ENCODE results near the gene FPR1. TPM values are rescaled to one million over a fixed set of nuclear protein-coding genes. Genes with fewer than 3 reads are reported as not detected.
"Not testable (repeated sequence)": the region's sequence is repeated elsewhere in the genome, so short reads cannot be mapped to it uniquely, and the experiment has no call there.

The FPR1 gene
- total RNA-seq, 1 experiment from 2014 or later, result not detected

- Histone ChIP-seq H3K27ac (no peak overlapping the region), H3K36me3 (no peaks in the 10 kb centered on the region), H3K4me1 (replicated peaks) (no peaks in the 10 kb centered on the region), H3K9me3 (replicated peaks) (no peaks in the 10 kb centered on the region; the same call in 1 of the 2 replicates), H3K27me3 (replicated peaks) (no peaks in the 10 kb centered on the region), H3K4me3 (no peak overlapping the region)
- no peak for DNase-seq (ENCODE audit: low read depth in 1 of 2, low spot score in 2 of 2)
Observed at GRCh38 chr19:51786646-51787494, 35.2 kb upstream of the FPR1 start.

- no peak overlapping the region for H3K4me3 ChIP-seq
- H3K9me3 ChIP-seq (replicated peaks), result no peaks in the 10 kb centered on the region; the same call in 1 of the 2 replicates
- no peaks in the 10 kb centered on the region for H3K27me3 ChIP-seq (replicated peaks)
- DNase-seq (ENCODE audit: low read depth in 1 of 2, low spot score in 2 of 2), result no peak
- no peak overlapping the region for H3K27ac ChIP-seq
- H3K36me3 ChIP-seq, result no peaks in the 10 kb centered on the region
- no peaks in the 10 kb centered on the region for H3K4me1 ChIP-seq (replicated peaks)
Observed at GRCh38 chr19:51784922-51785690, 33.4 kb upstream of the FPR1 start.

- no peaks in the 10 kb centered on the region for H3K27me3 ChIP-seq (replicated peaks)
- H3K4me1 ChIP-seq (replicated peaks), result no peaks in the 10 kb centered on the region
- no peak for DNase-seq (ENCODE audit: low read depth in 1 of 2, low spot score in 2 of 2)
- H3K9me3 ChIP-seq (replicated peaks), result no peaks in the 10 kb centered on the region; the same call in 1 of the 2 replicates
- H3K4me3 ChIP-seq, result no peak overlapping the region
- no peaks in the 10 kb centered on the region for H3K36me3 ChIP-seq
- H3K27ac ChIP-seq, result no peak overlapping the region
Observed at GRCh38 chr19:51784109-51784785, 32.6 kb upstream of the FPR1 start.

GRCh38 chr19:51783372-51783771, 31.7 kb upstream of the FPR1 start:
- Histone ChIP-seq H3K27me3 (replicated peaks) (no peaks in the 10 kb centered on the region), H3K4me3 (no peak overlapping the region), H3K36me3 (no peaks in the 10 kb centered on the region), H3K27ac (no peak overlapping the region), H3K9me3 (replicated peaks) (no peaks in the 10 kb centered on the region; the same call in 1 of the 2 replicates), H3K4me1 (replicated peaks) (no peaks in the 10 kb centered on the region)
- no peak for DNase-seq (ENCODE audit: low read depth in 1 of 2, low spot score in 2 of 2)

- no peak overlapping the region for H3K27ac ChIP-seq
- no peaks in the 10 kb centered on the region for H3K36me3 ChIP-seq
- H3K4me3 ChIP-seq, result no peak overlapping the region
- H3K9me3 ChIP-seq (replicated peaks), result no peaks in the 10 kb centered on the region; the same call in 1 of the 2 replicates
- no peaks in the 10 kb centered on the region for H3K4me1 ChIP-seq (replicated peaks)
- no peak for DNase-seq (ENCODE audit: low read depth in 1 of 2, low spot score in 2 of 2)
- no peaks in the 10 kb centered on the region for H3K27me3 ChIP-seq (replicated peaks)
Observed at GRCh38 chr19:51781999-51782398, 30.3 kb upstream of the FPR1 start.

- Histone ChIP-seq H3K4me1 (replicated peaks) (no peaks in the 10 kb centered on the region), H3K27ac (no peak overlapping the region), H3K27me3 (replicated peaks) (no peaks in the 10 kb centered on the region), H3K9me3 (replicated peaks) (no peaks in the 10 kb centered on the region), H3K36me3 (no peaks in the 10 kb centered on the region), H3K4me3 (no peak overlapping the region)
- DNase-seq (ENCODE audit: low read depth in 1 of 2, low spot score in 2 of 2), result no peak
Observed at GRCh38 chr19:51780270-51780669, 28.6 kb upstream of the FPR1 start.

GRCh38 chr19:51779703-51780102, 28.0 kb upstream of the FPR1 start:
- DNase-seq (ENCODE audit: low read depth in 1 of 2, low spot score in 2 of 2), result no peak
- H3K4me1 ChIP-seq (replicated peaks), result no peaks in the 10 kb centered on the region
- H3K4me3 ChIP-seq, result no peak overlapping the region
- H3K27me3 ChIP-seq (replicated peaks), result no peaks in the 10 kb centered on the region
- H3K27ac ChIP-seq, result no peak overlapping the region
- no peaks in the 10 kb centered on the region for H3K36me3 ChIP-seq
- H3K9me3 ChIP-seq (replicated peaks), result no peaks in the 10 kb centered on the region

DNA sequence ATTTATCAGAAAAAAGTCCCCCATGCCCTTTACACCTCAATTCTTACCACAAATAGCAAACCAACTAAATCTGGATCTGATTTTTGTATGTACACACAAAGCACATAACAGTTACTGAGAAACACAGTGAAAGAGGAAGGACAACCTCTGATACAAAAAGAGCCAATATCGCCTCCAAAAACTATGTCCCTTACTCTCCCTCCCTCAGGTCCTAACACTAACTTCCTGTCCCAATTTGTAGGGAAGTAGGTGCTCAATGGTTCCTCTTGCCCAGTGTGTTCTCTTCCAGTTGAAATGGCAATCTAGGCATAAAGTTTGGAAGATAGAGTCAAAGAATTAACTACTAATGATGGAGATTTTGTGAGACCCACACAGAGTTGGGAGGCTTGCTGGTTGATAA, 27.5 kb upstream of the FPR1 start:
- DNase-seq (ENCODE audit: low read depth in 1 of 2, low spot score in 2 of 2), result no peak
- H3K27ac ChIP-seq, result no peak overlapping the region
- H3K4me1 ChIP-seq (replicated peaks), result no peaks in the 10 kb centered on the region
- no peaks in the 10 kb centered on the region for H3K9me3 ChIP-seq (replicated peaks)
- H3K36me3 ChIP-seq, result no peaks in the 10 kb centered on the region
- no peak overlapping the region for H3K4me3 ChIP-seq
- H3K27me3 ChIP-seq (replicated peaks), result no peaks in the 10 kb centered on the region

DNA sequence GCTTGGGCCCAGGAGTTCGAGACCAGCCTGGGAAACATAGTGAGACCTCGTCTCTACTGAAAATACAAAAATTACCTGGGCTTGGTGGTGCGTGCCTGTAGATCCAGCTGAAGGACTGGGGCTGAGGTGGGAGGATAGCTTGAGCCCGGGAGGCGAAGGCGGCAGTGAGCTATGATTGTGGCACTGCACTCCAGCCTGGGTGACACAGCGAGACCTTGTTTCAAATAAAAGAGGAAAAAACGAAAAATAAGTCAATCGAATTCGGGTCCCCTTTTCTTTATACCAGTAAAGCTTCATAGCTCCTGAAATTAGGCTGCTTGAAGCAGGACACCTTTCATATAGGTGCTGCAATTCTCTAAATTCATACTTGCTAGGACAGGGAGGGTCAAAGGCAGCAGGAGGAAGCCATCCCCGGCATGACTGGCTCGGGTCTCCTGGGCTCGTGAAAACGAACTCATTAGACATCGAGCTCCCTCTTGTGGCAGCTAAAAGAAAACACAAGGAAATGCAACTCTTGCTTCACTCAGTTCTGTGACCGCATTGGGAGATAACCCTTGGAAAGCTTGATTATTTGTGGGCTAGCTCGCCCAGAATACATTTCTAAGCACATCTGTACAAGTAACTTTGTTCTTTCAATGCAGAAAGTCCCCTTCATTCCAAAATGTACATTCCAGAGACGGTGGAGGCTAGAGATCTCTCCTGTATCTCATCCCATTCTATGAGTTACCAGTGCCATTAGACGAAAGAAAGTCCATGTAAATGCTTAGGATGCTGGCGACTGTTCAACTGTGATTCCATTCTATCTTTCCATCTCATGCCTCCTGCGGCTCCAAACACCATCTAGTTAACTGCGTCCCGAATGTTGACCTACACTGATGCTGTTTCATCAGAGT, 26.1 kb upstream of the FPR1 start:
- DNase-seq (ENCODE audit: low read depth in 1 of 2, low spot score in 2 of 2), result peak in 1 of 2 experiments; percentile 31
- H3K4me3 ChIP-seq, result no peak overlapping the region
- no peaks in the 10 kb centered on the region for H3K27me3 ChIP-seq (replicated peaks)
- H3K4me1 ChIP-seq (replicated peaks), result no peaks in the 10 kb centered on the region
- H3K27ac ChIP-seq, result no peak overlapping the region
- H3K9me3 ChIP-seq (replicated peaks), result no peaks in the 10 kb centered on the region
- H3K36me3 ChIP-seq, result no peaks in the 10 kb centered on the region

- not testable (repeated sequence) for DNase-seq (ENCODE audit: low read depth in 1 of 2, low spot score in 2 of 2); H3K27me3 ChIP-seq (replicated peaks); H3K27ac ChIP-seq
Observed at GRCh38 chr19:51776561-51776960, 24.9 kb upstream of the FPR1 start.

GRCh38 chr19:51772977-51773376, 21.3 kb upstream of the FPR1 start:
- Histone ChIP-seq H3K4me3 (no peak overlapping the region), H3K9me3 (replicated peaks) (no peaks in the 10 kb centered on the region), H3K36me3 (no peaks in the 10 kb centered on the region), H3K27me3 (replicated peaks) (no peaks in the 10 kb centered on the region), H3K4me1 (replicated peaks) (no peaks in the 10 kb centered on the region), H3K27ac (no peak overlapping the region)
- DNase-seq (ENCODE audit: low read depth in 1 of 2, low spot score in 2 of 2), result no peak

More at GRCh38 chr19:51776561-51776960, 24.9 kb upstream of the FPR1 start:
- H3K4me1 ChIP-seq (replicated peaks); H3K36me3 ChIP-seq; H3K9me3 ChIP-seq (replicated peaks); H3K4me3 ChIP-seq: not testable (repeated sequence)

GRCh38 chr19:51771376-51772130, 19.9 kb upstream of the FPR1 start:
- H3K4me1 ChIP-seq (replicated peaks), result no peaks in the 10 kb centered on the region
- no peak overlapping the region for H3K27ac ChIP-seq
- H3K27me3 ChIP-seq (replicated peaks), result no peaks in the 10 kb centered on the region
- no peaks in the 10 kb centered on the region for H3K36me3 ChIP-seq
- H3K9me3 ChIP-seq (replicated peaks), result no peaks in the 10 kb centered on the region
- H3K4me3 ChIP-seq, result no peak overlapping the region
- no peak for DNase-seq (ENCODE audit: low read depth in 1 of 2, low spot score in 2 of 2)
